ENCODE measurements around the gene SLC15A1.

SLC15A1 gene

GRCh38 chr13:98690348-98691022 lies 62.0 kb downstream of the SLC15A1 start:
- DNase-seq, result no peak

GRCh38 chr13:98689347-98689968 lies 63.0 kb downstream of the SLC15A1 start:
- no peak for DNase-seq

DNA sequence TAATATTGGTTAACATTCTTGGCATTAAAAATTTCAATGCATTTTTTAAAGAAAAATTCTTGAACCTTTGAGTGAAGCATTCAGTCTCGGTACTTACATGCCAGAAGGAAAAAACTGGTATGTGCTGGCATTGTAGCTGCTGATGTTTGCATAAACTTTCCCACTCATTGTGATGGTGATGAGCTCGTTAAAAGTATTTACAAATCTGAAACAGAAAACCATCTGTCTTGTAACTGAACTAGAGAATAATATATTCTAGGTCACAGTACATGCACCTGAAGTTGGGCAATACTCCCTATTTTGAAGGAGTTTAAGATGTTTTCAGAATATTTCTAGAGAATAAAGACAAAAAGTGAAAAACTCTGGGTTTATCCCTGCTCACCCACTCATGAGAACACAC lies 64.1 kb downstream of the SLC15A1 start:
- DNase-seq, result no peak

- no peak for DNase-seq
Measured at GRCh38 chr13:98687319-98687718, 65.2 kb downstream of the SLC15A1 start.

- DNase-seq, result no peak
Measured at GRCh38 chr13:98686270-98686669, 66.2 kb downstream of the SLC15A1 start.

DNA sequence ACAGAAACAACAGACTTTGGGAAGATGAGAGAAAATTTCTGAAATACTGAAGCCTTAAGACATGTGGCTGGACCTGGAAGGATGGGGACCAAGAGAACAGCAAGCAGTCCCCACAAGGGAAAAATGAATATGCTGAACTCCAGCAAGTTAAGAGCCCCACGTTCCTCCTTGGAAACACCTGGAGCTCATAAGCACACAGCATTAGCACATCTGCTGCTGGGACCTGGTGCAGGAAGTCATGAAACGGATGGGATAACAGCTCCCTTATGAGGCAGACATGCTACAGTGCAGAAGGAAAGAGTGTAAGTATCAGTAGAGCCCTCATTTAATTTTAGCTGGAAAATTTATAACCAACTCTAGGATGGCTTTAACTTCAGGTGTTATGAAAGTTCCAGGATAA lies 67.3 kb downstream of the SLC15A1 start:
- no peak for DNase-seq

DNA sequence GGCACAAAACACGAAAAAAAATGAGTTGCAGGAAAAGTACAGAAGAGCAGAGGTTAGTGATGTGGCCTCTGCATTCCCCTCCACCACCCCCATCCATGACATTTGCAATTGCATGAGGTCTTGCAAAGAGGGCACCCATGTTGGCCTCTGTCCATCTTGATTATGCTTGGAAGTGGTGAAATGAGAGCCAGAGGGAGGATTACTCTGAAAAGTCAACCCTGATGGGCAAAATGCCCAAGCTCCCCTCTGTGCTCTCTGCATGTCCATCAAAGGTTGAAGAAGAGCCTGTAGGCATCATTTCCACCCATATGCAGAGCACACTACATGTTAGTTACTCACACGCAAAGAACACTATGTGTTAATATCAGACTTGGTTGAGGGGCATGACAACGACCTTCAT lies 71.4 kb downstream of the SLC15A1 start:
- DNase-seq, result no peak

DNA sequence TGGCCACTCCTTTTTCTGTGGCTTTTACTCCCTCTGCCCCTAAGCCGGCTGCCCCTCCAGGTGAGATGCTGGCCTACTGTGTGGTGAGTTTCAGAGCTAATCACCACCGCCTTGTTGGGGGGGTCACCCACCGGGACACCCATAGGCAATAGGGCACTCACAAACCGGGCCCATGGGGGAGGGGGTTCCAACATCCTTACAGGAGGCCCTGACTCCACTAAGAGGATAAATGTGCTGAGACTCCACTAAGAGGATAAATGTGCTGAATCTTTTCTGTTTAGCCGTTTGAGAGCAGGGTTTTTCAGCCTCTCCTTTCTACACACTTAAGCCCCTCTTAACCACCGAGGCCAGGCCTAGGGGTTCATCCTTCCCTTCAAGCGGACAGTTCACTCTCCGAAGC lies 73.7 kb downstream of the SLC15A1 start:
- DNase-seq, result no peak

- no peak for DNase-seq
Measured at GRCh38 chr13:98677398-98677797, 75.1 kb downstream of the SLC15A1 start.

- DNase-seq, result no peak
Measured at GRCh38 chr13:98676239-98676638, 76.2 kb downstream of the SLC15A1 start.

GRCh38 chr13:98675837-98676236 lies 76.6 kb downstream of the SLC15A1 start:
- no peak for DNase-seq

- DNase-seq, result no peak
Measured at GRCh38 chr13:98675066-98675465, 77.4 kb downstream of the SLC15A1 start.

DNA sequence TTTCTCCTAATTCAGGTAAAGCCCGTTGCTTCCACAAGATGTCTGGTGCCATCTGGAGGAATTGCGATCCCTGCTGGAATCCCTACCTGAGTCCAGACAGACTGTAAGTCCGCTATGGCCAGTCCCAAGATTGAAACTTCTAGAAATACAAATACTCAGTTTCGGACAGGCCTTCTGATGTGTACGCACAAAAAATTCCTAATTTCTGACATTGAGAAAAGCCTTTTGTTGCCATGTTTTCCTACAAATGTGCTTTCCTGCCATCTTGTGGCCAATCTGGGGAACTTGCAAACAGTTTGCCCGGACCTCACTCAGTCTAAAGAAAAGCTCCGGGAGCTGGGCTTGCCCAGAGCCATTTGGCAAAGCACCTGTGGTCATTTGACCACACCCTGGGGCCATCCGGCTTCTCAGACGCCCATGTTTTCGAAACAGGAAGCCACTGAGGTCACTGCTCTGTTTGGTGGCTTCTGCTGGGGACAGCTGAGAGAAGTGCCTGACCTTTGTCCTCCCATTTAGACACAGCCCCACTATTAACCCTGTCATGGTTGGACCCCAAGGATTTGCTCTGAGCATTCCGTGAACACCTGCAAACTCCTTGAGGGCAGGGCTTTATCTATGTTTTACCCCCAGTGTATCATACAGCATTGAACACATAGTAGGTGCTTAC lies 79.4 kb downstream of the SLC15A1 start:
- no peak for DNase-seq

DNA sequence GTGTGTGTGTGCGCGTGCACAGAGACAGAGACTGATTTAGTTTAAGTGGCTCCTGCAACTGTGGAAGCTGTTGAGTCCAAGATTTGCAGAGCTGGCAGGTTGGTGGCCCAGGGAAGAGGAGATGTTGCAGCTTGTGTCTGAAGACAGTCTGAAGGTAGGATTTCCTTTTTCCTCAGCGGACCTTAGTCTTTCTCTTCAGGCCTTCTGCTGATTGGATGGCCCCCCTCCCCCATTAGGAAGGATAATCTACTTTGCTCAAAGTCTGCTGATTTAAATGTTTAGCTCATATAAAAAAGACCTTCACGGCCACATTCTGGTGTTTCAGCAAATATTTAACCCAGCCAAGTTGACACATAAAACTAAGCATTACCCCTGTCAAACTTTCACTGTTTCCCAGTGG lies 84.3 kb downstream of the SLC15A1 start:
- no peak for DNase-seq

DNA sequence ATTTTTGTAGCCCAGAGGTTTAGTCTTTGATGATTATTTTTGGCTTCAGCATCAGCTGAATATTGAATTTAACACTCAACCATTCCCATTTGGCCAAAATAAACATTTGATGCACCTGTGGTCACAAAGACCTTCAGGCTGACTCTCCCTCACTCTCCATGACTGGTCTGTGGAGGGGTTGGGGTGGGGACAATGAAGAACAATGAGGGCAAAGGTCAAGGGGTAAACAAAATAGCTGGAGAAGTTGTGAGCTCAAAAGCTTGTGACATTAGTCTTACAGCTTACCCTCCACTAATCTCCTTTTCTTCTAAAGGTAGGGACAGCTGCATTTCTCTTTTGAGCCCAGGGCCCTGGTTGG lies 86.9 kb downstream of the SLC15A1 start:
- no peak for DNase-seq

DNA sequence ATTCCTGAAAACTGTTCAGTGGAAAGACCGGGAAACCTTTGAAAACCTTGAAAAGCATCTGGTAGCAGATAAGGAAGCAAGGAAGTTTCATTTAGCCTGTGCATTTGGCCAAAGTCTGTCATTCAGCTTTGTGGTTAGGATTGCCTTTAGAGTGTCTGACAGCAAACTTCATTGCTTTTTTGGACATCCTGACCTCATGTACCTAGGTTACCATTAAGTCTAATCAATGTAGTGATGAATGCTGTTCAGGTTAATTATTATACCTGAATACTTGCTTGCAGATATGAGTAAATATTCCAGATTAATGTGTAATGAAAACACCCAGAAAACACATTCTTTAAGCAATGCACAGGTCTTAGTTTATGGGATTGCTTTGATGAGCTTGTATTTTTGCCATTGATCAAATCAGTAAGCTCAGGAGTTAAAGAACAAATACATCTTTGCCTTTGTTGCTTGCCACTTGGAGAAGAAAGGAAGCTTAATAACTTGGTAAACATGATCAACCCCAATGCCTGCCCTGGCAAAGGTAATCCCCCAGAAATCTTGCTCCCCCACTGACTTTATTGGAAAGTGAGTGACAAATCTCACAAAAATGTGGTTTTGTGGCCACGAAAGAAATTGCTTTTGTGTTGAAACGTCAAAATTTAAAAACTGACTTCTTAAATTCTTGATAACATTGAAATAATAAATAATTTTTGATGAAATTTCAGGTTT lies 87.4 kb downstream of the SLC15A1 start:
- no peak for DNase-seq

- no peak for DNase-seq
Measured at GRCh38 chr13:98664510-98664909, 88.0 kb downstream of the SLC15A1 start.

DNA sequence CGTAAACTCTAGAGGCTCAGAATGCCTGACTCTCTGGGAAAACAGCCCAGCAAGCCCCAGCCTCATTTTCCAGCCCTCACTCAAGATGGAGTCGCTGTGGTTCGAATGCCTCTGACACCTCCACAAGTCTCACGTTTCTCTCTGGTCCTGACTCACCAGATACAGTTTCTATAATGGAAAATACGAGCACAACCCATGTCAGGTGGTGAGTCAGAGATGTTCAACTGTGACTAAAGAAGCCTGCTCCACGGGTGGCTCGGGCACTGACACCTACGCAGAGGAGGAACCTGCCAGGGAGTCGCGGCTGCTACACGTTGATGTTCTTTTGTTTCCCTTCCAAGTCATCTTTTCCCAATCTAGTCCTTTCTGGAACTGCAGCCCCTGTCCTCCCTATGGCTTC lies 88.4 kb downstream of the SLC15A1 start:
- DNase-seq, result no peak

GRCh38 chr13:98658131-98658530 lies 94.3 kb downstream of the SLC15A1 start:
- no peak for DNase-seq

- DNase-seq, result no peak
Measured at GRCh38 chr13:98657506-98658085, 94.9 kb downstream of the SLC15A1 start.

DNA sequence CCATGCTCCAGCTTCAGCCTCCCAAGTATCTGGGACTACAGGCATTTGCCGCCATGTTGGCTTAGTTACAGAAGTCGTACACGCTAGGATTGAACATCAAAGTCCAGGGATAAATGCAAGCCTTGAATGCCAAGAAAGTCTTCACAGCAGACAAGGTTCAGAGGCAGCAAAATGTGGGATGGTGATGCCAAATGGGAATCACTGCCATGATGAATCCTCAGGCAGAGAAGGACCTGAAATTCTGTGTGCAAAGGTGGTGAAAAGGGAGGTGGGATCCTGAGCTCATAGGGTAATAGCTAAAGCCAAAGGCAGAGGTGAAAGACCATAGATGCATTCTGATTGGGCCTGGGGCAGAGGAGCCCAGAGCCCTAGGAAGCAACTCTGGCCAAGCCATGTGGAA lies 96.2 kb downstream of the SLC15A1 start:
- no peak for DNase-seq

- DNase-seq, result peak; percentile 26
Measured at GRCh38 chr13:98653463-98653985, 98.9 kb downstream of the SLC15A1 start.

All from NCI-H2029 treated with DMSO at 0.1 percent for 48 hours (cell line).